Measurements from ENCODE around the gene OR52E4. TPM values are rescaled to one million over a fixed set of nuclear protein-coding genes. Genes with fewer than 3 reads are reported as not detected.

The OR52E4 gene
- total and polyA plus RNA-seq, 9 donors, result not detected

DNA sequence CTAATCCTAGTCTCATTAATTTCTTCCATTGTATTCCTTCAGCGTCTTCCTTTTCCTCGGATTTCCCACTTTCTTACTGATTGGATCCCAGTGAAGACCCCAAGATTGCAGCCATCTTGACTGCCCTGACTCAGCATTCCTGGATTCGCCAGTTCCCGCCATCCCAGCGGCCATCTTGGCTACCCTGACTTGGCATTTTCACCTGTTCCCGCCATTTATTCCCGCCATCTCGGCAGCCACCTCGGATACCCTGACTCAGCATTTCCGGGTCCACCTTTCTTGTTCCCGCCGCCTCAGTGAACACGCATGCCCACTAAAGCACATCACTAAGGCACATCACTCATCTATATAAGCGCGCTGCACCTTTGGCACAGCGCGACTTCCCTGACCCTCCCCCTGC lies 47.8 kb downstream of the OR52E4 start:
- Histone ChIP-seq H3K27ac (ENCODE audit: low read length) (no peak overlapping the region), H3K27me3 (ENCODE audit: control insufficient read depth, insufficient read depth, low read length) (no peaks in the 10 kb centered on the region), H3K36me3 (ENCODE audit: control insufficient read depth, insufficient read depth, low read length) (no peaks in the 10 kb centered on the region), H3K9me3 (replicated peaks; ENCODE audit: control insufficient read depth, low read depth, low read length) (peaks cover 35% of the 10 kb centered on the region), H3K4me1 (ENCODE audit: control insufficient read depth, insufficient read depth, low read length) (no peaks in the 10 kb centered on the region), H3K4me3 (ENCODE audit: low read length) (no peak overlapping the region)
- WGBS (ENCODE audit: insufficient coverage), result 95% methylated on average over 17 of the region's 17 CpGs
- DNase-seq, result no peak

DNA sequence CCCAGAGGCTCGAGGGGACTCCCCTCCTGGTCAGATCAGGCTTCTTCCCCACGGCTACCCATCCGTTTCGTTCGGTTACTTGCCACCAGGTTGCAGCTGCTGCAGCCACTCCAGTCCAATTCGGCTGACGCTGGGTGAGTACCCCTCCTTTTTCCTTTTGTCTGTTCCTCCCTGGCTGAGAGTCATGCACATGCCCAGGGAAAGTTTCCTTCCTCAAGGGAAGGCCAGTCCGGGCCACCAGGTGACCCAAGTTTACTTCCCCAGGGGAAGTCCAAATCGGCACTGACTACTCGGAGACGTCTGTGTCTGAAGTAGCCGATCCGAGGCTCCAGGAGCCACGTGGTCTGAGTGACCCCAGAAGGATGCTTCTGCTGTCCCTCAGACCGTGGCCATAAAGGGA lies 48.4 kb downstream of the OR52E4 start:
- no peaks in the 10 kb centered on the region for H3K36me3 ChIP-seq (ENCODE audit: control insufficient read depth, insufficient read depth, low read length)
- H3K27ac ChIP-seq (ENCODE audit: low read length), result no peak overlapping the region
- no peak for DNase-seq
- H3K4me1 ChIP-seq (ENCODE audit: control insufficient read depth, insufficient read depth, low read length), result no peaks in the 10 kb centered on the region
- peaks cover 33% of the 10 kb centered on the region for H3K9me3 ChIP-seq (replicated peaks; ENCODE audit: control insufficient read depth, low read depth, low read length)
- WGBS (ENCODE audit: insufficient coverage), result 73% methylated on average over 7 of the region's 15 CpGs
- H3K4me3 ChIP-seq (ENCODE audit: low read length), result no peak overlapping the region
- no peaks in the 10 kb centered on the region for H3K27me3 ChIP-seq (ENCODE audit: control insufficient read depth, insufficient read depth, low read length)

DNA sequence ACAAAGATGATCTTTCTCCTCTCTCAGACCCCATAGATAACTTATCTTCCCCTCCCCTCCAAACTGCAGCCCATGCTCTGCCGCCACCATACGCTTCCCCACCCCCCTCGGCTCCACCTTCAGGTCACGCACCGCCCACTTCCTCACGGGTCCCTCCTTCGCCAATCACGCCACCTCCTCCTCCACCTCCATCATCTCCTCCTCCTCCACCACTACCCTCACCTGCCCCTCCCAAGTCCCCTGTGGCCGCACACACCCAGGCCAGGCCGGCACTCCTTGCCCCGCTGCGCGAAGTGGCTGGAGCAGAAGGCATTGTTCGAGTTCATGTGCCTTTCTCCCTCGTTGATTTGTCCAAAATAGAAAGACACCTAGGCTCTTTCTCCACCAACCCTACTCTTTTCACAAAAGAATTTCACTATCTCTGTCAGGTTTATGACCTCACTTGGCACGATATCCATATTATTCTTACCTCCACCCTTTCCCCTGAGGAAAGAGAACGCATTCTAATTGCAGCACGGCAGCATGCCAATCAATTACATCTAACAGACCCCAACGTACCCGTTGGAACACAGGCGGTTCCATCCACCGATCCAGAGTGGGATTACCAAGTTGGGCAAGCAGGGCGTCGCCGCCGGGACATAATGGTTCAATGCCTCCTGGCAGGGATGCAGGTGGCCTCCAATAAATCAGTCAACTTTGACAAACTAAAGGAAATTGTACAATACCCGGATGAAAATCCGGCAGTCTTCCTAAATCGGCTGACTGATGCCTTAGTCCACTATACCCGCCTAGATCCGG lies 49.3 kb downstream of the OR52E4 start:
- peaks cover 33% of the 10 kb centered on the region for H3K9me3 ChIP-seq (replicated peaks; ENCODE audit: control insufficient read depth, low read depth, low read length)
- H3K4me3 ChIP-seq (ENCODE audit: low read length), result no peak overlapping the region
- no peaks in the 10 kb centered on the region for H3K4me1 ChIP-seq (ENCODE audit: control insufficient read depth, insufficient read depth, low read length)
- no peak overlapping the region for H3K27ac ChIP-seq (ENCODE audit: low read length)
- 89% methylated on average over 29 of the region's 31 CpGs for WGBS (ENCODE audit: insufficient coverage)
- H3K27me3 ChIP-seq (ENCODE audit: control insufficient read depth, insufficient read depth, low read length), result no peaks in the 10 kb centered on the region
- no peak for DNase-seq
- H3K36me3 ChIP-seq (ENCODE audit: control insufficient read depth, insufficient read depth, low read length), result no peaks in the 10 kb centered on the region

- no peak overlapping the region for H3K4me3 ChIP-seq (ENCODE audit: low read length)
- H3K4me1 ChIP-seq (ENCODE audit: control insufficient read depth, insufficient read depth, low read length), result no peaks in the 10 kb centered on the region
- H3K36me3 ChIP-seq (ENCODE audit: control insufficient read depth, insufficient read depth, low read length), result no peaks in the 10 kb centered on the region
- H3K27ac ChIP-seq (ENCODE audit: low read length), result no peak overlapping the region
- peaks cover 38% of the 10 kb centered on the region for H3K9me3 ChIP-seq (replicated peaks; ENCODE audit: control insufficient read depth, low read depth, low read length)
- DNase-seq, result no peak
- no peaks in the 10 kb centered on the region for H3K27me3 ChIP-seq (ENCODE audit: control insufficient read depth, insufficient read depth, low read length)
- 90% methylated on average over 19 of the region's 19 CpGs for WGBS (ENCODE audit: insufficient coverage)
Observed at GRCh38 chr11:5930614-5931013, 50.2 kb downstream of the OR52E4 start.

- 87% methylated on average over 8 of the region's 8 CpGs for WGBS (ENCODE audit: insufficient coverage)
- H3K4me1 ChIP-seq (ENCODE audit: control insufficient read depth, insufficient read depth, low read length), result no peaks in the 10 kb centered on the region
- peaks cover 40% of the 10 kb centered on the region for H3K9me3 ChIP-seq (replicated peaks; ENCODE audit: control insufficient read depth, low read depth, low read length)
- H3K27me3 ChIP-seq (ENCODE audit: control insufficient read depth, insufficient read depth, low read length), result no peaks in the 10 kb centered on the region
- no peaks in the 10 kb centered on the region for H3K36me3 ChIP-seq (ENCODE audit: control insufficient read depth, insufficient read depth, low read length)
- H3K4me3 ChIP-seq (ENCODE audit: low read length), result no peak overlapping the region
- H3K27ac ChIP-seq (ENCODE audit: low read length), result no peak overlapping the region
- DNase-seq, result no peak
Observed at GRCh38 chr11:5931061-5931460, 50.6 kb downstream of the OR52E4 start.

DNA sequence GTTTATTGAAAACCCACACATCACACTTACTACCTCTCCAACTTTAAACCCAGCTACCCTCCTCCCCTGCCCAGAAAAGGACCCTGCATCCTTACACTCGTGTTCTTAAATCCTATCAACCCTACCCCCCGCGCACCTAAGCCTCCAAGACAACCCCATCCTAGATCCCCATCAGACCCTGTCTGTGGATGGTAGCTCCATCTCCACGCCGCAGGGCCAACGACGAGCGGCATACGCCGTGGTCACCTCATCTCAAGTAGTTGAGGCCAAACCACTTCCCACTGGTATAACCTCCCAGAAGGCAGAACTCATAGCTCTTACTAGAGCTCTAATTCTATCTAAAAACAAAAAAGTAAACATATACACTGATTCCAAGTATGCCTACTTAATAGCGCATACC lies 52.2 kb downstream of the OR52E4 start:
- H3K9me3 ChIP-seq (replicated peaks; ENCODE audit: control insufficient read depth, low read depth, low read length), result peaks cover 50% of the 10 kb centered on the region
- WGBS (ENCODE audit: insufficient coverage), result 93% methylated on average over 11 of the region's 11 CpGs

GRCh38 chr11:5933116-5933515 lies 52.7 kb downstream of the OR52E4 start:
- Histone ChIP-seq H3K4me3 (ENCODE audit: low read length) (no peak overlapping the region), H3K36me3 (ENCODE audit: control insufficient read depth, insufficient read depth, low read length) (no peaks in the 10 kb centered on the region), H3K27ac (ENCODE audit: low read length) (no peak overlapping the region), H3K9me3 (replicated peaks; ENCODE audit: control insufficient read depth, low read depth, low read length) (peaks cover 55% of the 10 kb centered on the region), H3K27me3 (ENCODE audit: control insufficient read depth, insufficient read depth, low read length) (no peaks in the 10 kb centered on the region), H3K4me1 (ENCODE audit: control insufficient read depth, insufficient read depth, low read length) (no peaks in the 10 kb centered on the region)
- WGBS (ENCODE audit: insufficient coverage), result 95% methylated on average over 7 of the region's 10 CpGs
- DNase-seq, result no peak

More for the DNA sequence above, 52.2 kb downstream of the OR52E4 start:
- no peaks in the 10 kb centered on the region for H3K4me1 ChIP-seq (ENCODE audit: control insufficient read depth, insufficient read depth, low read length)
- no peak overlapping the region for H3K4me3 ChIP-seq (ENCODE audit: low read length)
- H3K27me3 ChIP-seq (ENCODE audit: control insufficient read depth, insufficient read depth, low read length), result no peaks in the 10 kb centered on the region
- no peaks in the 10 kb centered on the region for H3K36me3 ChIP-seq (ENCODE audit: control insufficient read depth, insufficient read depth, low read length)
- DNase-seq, result no peak
- H3K27ac ChIP-seq (ENCODE audit: low read length), result no peak overlapping the region

Other genes starting within 250 kb of the OR52E4 start
- 14.0 TPM for gene TRIM5, start 195.6 kb upstream of the OR52E4 start, total RNA-seq
- gene TRIM5, start 195.6 kb upstream of the OR52E4 start, polyA plus RNA-seq (ENCODE audit: insufficient read depth in 1 of 8, insufficient read length in 8 of 8, low replicate concordance in 1 of 8), result 10 to 100 TPM; 11.4 to 18.6 (median 13.6) TPM
- gene TRIM22, start 190.8 kb upstream of the OR52E4 start, total RNA-seq, result 8.2 TPM
- 10 to 100 TPM in 4 of 8 donors, 1 to 10 TPM in 4; 6.7 to 12.1 (median 9.7) TPM for gene TRIM22, start 190.8 kb upstream of the OR52E4 start, polyA plus RNA-seq (ENCODE audit: insufficient read depth in 1 of 8, insufficient read length in 8 of 8, low replicate concordance in 1 of 8)
- gene OR56B1, start 144.2 kb upstream of the OR52E4 start, total RNA-seq, result not detected
- under 1 TPM in 1 of 8 donors, not detected in 7; 0.08 TPM for gene OR56B1, start 144.2 kb upstream of the OR52E4 start, polyA plus RNA-seq (ENCODE audit: insufficient read depth in 1 of 8, insufficient read length in 8 of 8, low replicate concordance in 1 of 8)
- gene OR52N4, start 126.4 kb upstream of the OR52E4 start, total RNA-seq, result not detected
- gene OR52N4, start 126.4 kb upstream of the OR52E4 start, polyA plus RNA-seq (ENCODE audit: insufficient read depth in 1 of 8, insufficient read length in 8 of 8, low replicate concordance in 1 of 8), result under 1 TPM in 4 of 8 donors, not detected in 4; 0.12 to 0.24 (median 0.18) TPM
- not detected for gene OR52N5, start 97.3 kb upstream of the OR52E4 start, total RNA-seq
- gene OR52N5, start 97.3 kb upstream of the OR52E4 start, polyA plus RNA-seq (ENCODE audit: insufficient read depth in 1 of 8, insufficient read length in 8 of 8, low replicate concordance in 1 of 8), result not detected
- not detected for gene OR52N1, start 89.4 kb upstream of the OR52E4 start, total RNA-seq
- gene OR52N1, start 89.4 kb upstream of the OR52E4 start, polyA plus RNA-seq (ENCODE audit: insufficient read depth in 1 of 8, insufficient read length in 8 of 8, low replicate concordance in 1 of 8), result not detected
- gene OR52N2, start 71.7 kb upstream of the OR52E4 start, total RNA-seq, result not detected
- gene OR52N2, start 71.7 kb upstream of the OR52E4 start, polyA plus RNA-seq (ENCODE audit: insufficient read depth in 1 of 8, insufficient read length in 8 of 8, low replicate concordance in 1 of 8), result not detected
- not detected for gene OR52E6, start 38.7 kb upstream of the OR52E4 start, total RNA-seq
- not detected for gene OR52E6, start 38.7 kb upstream of the OR52E4 start, polyA plus RNA-seq (ENCODE audit: insufficient read depth in 1 of 8, insufficient read length in 8 of 8, low replicate concordance in 1 of 8)
- gene OR52E8, start 22.9 kb upstream of the OR52E4 start, total RNA-seq, result not detected
- gene OR52E8, start 22.9 kb upstream of the OR52E4 start, polyA plus RNA-seq (ENCODE audit: insufficient read depth in 1 of 8, insufficient read length in 8 of 8, low replicate concordance in 1 of 8), result not detected
- gene OR52E5, start 12.6 kb downstream of the OR52E4 start, total RNA-seq, result not detected
- not detected for gene OR52E5, start 12.6 kb downstream of the OR52E4 start, polyA plus RNA-seq (ENCODE audit: insufficient read depth in 1 of 8, insufficient read length in 8 of 8, low replicate concordance in 1 of 8)
- gene OR56A3, start 61.6 kb downstream of the OR52E4 start, total RNA-seq, result not detected
- not detected for gene OR56A3, start 61.6 kb downstream of the OR52E4 start, polyA plus RNA-seq (ENCODE audit: insufficient read depth in 1 of 8, insufficient read length in 8 of 8, low replicate concordance in 1 of 8)
- not detected for gene OR56A5, start 87.9 kb downstream of the OR52E4 start, total RNA-seq
- gene OR56A5, start 87.9 kb downstream of the OR52E4 start, polyA plus RNA-seq (ENCODE audit: insufficient read depth in 1 of 8, insufficient read length in 8 of 8, low replicate concordance in 1 of 8), result under 1 TPM in 1 of 8 donors, not detected in 7; 0.39 TPM
- not detected for gene OR52L1, start 106.4 kb downstream of the OR52E4 start, total RNA-seq
- not detected for gene OR52L1, start 106.4 kb downstream of the OR52E4 start, polyA plus RNA-seq (ENCODE audit: insufficient read depth in 1 of 8, insufficient read length in 8 of 8, low replicate concordance in 1 of 8)
- under 0.01 TPM for gene OR56A4, start 126.3 kb downstream of the OR52E4 start, total RNA-seq
- under 1 TPM in 2 of 8 donors, not detected in 6; 0.06 to 0.07 TPM for gene OR56A4, start 126.3 kb downstream of the OR52E4 start, polyA plus RNA-seq (ENCODE audit: insufficient read depth in 1 of 8, insufficient read length in 8 of 8, low replicate concordance in 1 of 8)
- gene OR56A1, start 150.1 kb downstream of the OR52E4 start, total RNA-seq, result not detected
- gene OR56A1, start 150.1 kb downstream of the OR52E4 start, polyA plus RNA-seq (ENCODE audit: insufficient read depth in 1 of 8, insufficient read length in 8 of 8, low replicate concordance in 1 of 8), result under 1 TPM in 1 of 8 donors, not detected in 7; 0.06 TPM
- gene OR56B4, start 227.1 kb downstream of the OR52E4 start, total RNA-seq, result not detected
- under 1 TPM in 1 of 8 donors, not detected in 7; 0.15 TPM for gene OR56B4, start 227.1 kb downstream of the OR52E4 start, polyA plus RNA-seq (ENCODE audit: insufficient read depth in 1 of 8, insufficient read length in 8 of 8, low replicate concordance in 1 of 8)

All from muscle of leg (tissue), 11 donors.